ENCODE measurements around the gene CCDC142. TPM values are rescaled to one million over a fixed set of nuclear protein-coding genes. Genes with fewer than 3 reads are reported as not detected.

The CCDC142 gene, protein sequence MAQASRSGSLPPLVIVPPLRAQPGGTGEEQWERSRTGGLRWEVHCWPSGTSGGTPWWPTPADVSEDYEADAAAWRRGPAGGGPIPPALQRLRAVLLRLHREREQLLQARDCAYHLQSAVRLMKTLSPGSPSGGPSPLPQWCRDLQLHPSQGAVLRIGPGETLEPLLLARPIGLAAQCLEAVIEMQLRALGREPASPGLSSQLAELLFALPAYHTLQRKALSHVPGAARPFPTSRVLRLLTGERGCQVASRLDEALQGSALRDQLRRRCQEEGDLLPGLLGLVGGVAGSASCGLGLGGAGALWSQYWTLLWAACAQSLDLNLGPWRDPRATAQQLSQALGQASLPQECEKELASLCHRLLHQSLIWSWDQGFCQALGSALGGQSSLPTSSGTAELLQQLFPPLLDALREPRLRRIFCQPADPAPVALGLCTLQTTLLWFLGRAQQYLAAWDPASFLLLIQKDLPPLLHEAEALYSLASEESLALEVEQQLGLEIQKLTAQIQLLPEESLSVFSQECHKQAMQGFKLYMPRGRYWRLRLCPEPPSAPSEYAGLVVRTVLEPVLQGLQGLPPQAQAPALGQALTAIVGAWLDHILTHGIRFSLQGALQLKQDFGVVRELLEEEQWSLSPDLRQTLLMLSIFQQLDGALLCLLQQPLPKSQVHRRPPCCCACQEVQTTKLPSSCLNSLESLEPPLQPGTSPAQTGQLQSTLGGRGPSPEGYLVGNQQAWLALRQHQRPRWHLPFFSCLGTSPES
- total RNA-seq: 8.0 TPM
- long read RNA-seq, partial matches to known transcripts: 2 of 10 reads
- long read RNA-seq, other reads (novel, unspliced or antisense): 5 of 10 reads

DNA sequence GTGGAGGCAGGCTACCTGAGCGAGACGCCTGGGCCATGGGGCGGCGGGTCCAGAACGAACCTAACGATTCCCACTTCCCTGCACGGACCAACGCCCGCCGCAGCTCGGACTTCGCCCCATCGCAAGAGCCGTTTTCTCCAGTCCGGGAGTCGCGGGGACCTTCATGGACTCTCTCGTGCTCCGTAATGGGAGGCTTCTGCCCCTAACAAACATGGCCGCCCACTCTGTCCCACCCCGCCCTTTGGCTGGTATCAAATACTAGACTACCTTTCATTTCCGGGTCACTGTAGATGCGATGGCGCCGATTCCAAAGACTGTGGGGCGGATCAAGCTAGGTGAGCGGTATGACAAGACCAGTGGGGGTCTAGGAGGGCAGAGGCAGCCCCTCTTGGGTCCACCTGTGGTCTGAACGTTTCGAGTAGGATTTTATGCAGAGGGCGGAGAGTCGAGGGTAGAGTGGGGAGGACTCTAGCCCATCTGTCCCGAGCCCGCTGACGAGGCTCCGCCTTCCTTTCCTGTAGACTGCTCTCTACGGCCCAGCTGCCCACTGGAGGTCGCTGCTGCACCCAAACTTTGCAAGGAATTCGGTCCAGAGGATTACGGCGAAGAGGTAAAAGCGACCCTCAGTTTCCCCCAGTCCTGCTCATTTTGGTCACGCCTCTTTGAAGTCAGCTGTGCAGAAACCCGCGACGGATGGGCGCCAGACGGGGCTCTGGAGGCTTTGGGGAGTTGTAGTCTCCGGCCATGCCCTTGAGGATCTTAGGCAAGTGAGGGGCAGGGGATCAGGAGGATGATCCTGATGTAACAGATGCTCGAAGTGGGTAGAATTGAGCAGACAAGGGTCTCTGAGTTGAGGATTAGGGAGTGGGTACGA is at the start of gene CCDC142, which contains the start of gene TTC31:
Gene CCDC142, minus strand, starts transcription at position 198 of the 874 bp plus-strand sequence. Its CDS starts 161 bp downstream, at position 37.
Gene TTC31, plus strand, starts transcription at position 281 of the 874 bp plus-strand sequence. Its CDS starts 15 bp downstream, at position 296.
- DNase-seq (ENCODE audit: low spot score): peak; percentile 97
- intact Hi-C loops (cut with DNase I): loop anchor here (1.0 kb wide), 3 partner anchors 29 to 104 kb away; partner anchors contain the start of genes AUP1 and HTRA2

- DNase-seq (ENCODE audit: low spot score): no peak
Measured at GRCh38 chr2:74532222-74532621, 49.4 kb upstream of the CCDC142 start.

DNA sequence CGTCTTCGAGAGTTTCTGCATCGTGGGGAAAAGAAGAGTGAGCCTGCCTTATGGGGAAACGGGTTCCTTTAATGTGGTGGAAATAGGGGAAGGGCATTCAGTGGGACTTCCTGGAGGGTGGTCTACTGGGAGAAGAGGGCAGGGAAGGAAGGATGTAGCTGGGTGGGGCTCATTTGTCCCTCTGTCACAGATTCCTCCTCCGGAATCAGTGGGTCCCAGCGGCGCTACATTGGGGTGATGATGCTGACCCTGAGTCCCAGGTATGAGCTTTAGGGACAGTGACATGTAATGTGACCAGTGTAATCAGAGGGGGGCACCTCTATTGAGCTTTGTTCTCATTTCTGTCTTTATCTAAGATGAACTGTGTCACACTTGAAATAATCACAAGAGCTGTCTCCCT is 48.9 kb upstream of the CCDC142 start:
- intact Hi-C loops (cut with DNase I): loop anchor here (2.0 to 10.0 kb wide), 2 partner anchors 17 to 707 kb away; partner anchors contain the start of gene STAMBP
- peak; percentile 65 for DNase-seq (ENCODE audit: low spot score)

More at GRCh38 chr2:74532222-74532621, 49.4 kb upstream of the CCDC142 start:
- intact Hi-C loops (cut with DNase I): loop anchor here (10.0 kb wide), 1 partner anchor 707 kb away; the partner anchor contains the start of gene STAMBP

- DNase-seq (ENCODE audit: low spot score): peak; percentile 75
- intact Hi-C loops (cut with DNase I): loop anchor here (2.0 to 10.0 kb wide), 2 partner anchors 18 to 706 kb away; partner anchors contain the start of gene STAMBP
Measured at GRCh38 chr2:74530239-74531187, 47.7 kb upstream of the CCDC142 start.

DNA sequence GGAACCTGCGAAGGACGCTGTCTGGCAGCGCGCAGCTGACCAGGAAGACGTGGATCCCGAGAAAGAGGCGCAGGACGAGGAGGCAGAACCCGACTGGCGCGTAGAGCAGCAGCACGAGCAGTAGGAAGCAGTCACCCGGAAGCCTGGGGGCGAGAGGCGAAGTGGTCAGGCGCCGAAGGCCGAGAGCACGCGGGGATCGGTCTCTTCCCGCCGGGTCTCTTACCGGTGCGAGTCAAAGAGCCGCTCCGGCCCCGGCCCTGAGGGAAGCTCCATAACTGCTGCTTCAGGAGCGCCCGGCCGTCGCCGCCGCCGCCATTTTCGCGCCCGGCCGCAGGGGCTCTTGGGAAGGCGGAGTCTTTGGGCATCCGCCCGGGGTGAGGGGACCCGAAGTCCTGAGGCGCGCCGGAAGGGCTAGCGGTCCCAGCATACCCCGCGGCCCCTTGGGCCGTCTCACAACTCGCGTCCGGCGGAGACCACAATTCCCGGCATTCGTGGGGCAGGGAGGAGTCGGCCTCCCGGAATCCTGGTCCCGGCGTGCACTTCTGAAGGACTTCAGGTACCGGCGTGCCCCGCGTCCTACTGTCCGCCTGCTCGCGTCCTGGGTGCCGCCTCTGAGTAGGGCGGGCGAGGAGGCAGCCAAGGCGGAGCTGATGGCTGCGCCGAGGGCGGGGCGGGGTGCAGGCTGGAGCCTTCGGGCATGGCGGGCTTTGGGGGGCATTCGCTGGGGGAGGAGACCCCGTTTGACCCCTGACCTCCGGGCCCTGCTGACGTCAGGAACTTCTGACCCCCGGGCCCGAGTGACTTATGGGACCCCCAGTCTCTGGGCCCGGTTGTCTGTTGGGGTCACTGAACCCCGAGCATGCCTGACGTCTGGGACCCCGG is 46.8 kb upstream of the CCDC142 start, which contains the start of the genes AUP1 and HTRA2:
Gene AUP1, minus strand, starts transcription at position 350 of the 882 bp plus-strand sequence. Its CDS starts 77 bp downstream, at position 273.
Gene HTRA2, plus strand, starts transcription at position 577 of the 882 bp plus-strand sequence. Its CDS starts 74 bp downstream, at position 651.
- intact Hi-C loops (cut with DNase I): loop anchor here (1.0 to 10.0 kb wide), 8 partner anchors 19 to 705 kb away; partner anchors contain the start of genes CCDC142, DOK1, INO80B and PCGF1
- peak; percentile 99 for DNase-seq (ENCODE audit: low spot score)

GRCh38 chr2:74528600-74529356 is 46.0 kb upstream of the CCDC142 start:
- intact Hi-C loops (cut with DNase I): loop anchor here (1.0 to 10.0 kb wide), 6 partner anchors 21 to 126 kb away; partner anchors contain the start of genes CCDC142, DOK1, INO80B and PCGF1
- peak; percentile 41 for DNase-seq (ENCODE audit: low spot score)

- DNase-seq (ENCODE audit: low spot score): peak; percentile 54
- intact Hi-C loops (cut with DNase I): loop anchor here (5.0 to 10.0 kb wide), 2 partner anchors 60 to 127 kb away; partner anchors contain the start of gene SEMA4F
Measured at GRCh38 chr2:74527741-74528140, 44.9 kb upstream of the CCDC142 start.

DNA sequence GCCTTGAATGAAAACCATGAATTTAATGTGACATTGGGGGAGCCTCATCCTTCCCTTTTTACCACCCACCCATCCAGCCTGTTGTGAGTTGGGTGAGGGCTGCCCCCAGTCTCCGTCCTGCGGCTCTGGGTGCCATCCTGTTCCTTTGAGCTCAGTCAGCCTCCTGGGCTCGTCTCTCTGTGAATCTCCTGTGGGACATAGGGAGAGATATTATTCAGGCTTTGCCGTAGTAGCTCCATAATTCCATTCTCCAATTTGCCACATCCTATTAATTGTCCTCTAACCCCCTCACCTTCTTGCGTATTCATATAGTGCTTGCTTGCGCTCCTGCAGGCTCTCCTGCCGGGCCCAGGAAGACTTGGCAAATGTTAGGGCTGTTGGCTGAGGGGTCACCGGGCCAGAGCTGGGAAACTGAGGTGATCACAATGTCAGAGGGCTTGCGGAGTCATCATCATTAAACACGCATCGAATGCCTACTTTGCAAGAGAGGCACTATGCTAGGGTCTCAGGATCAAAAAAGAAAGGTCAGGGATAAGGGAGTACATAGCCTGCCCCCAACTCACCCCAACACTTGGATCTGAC is 43.9 kb upstream of the CCDC142 start:
- DNase-seq (ENCODE audit: low spot score): peak; percentile 50
- intact Hi-C loops (cut with DNase I): loop anchor here (5.0 to 10.0 kb wide), 2 partner anchors 61 to 128 kb away; partner anchors contain the start of gene SEMA4F

GRCh38 chr2:74525717-74526648 is 43.2 kb upstream of the CCDC142 start, which contains the start of gene DQX1:
DQX1 (minus strand) TSS chr2:74526231; CDS start chr2:74525729, 502 bp downstream.
- DNase-seq (ENCODE audit: low spot score): peak; percentile 46
- intact Hi-C loops (cut with DNase I): loop anchor here (5.0 to 10.0 kb wide), 2 partner anchors 61 to 129 kb away; partner anchors contain the start of gene SEMA4F

DNA sequence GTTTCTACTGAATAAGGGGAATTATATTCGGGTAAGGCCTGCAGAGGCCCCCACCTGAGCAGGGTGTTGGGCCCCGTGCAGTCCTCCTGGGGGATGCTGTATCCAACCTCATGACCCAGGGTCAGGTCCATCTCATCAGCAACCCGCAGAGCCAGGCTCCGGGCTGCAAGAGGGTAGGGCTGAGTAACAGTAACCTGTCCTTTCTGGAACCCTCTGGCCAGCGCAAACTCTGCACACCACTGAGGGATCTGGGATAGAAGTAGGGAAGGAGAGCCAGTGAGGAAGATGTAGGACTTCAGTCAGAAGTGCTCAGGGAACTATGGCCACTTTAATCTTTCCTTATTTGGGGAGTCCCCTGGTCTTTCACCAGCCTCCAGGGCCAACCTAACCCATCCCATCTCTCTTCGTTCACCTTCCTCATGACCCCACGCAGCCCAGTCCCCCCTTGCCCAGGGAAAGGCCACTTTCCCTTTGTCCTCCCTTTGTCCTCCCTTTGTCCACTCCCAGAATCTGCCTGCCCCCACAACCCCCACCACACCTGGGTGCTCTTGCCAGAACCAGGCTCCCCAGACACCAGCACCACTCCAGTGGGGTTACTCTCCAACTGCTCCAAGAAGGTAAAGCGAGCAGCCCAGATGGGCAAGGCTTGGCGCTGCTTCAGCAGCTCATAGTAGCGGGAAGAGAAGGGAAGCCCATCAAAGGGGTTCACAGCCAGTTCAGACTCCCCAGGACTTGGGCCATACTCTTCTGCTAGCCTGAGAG is 42.3 kb upstream of the CCDC142 start:
- DNase-seq (ENCODE audit: low spot score): peak; percentile 61
- intact Hi-C loops (cut with DNase I): loop anchor here (5.0 to 10.0 kb wide), 2 partner anchors 62 to 130 kb away; partner anchors contain the start of gene SEMA4F

GRCh38 chr2:74524005-74524404 is 41.2 kb upstream of the CCDC142 start:
- peak; percentile 36 for DNase-seq (ENCODE audit: low spot score)
- intact Hi-C loops (cut with DNase I): loop anchor here (10.0 kb wide), 1 partner anchor 131 kb away; the partner anchor contains the start of gene SEMA4F

DNA sequence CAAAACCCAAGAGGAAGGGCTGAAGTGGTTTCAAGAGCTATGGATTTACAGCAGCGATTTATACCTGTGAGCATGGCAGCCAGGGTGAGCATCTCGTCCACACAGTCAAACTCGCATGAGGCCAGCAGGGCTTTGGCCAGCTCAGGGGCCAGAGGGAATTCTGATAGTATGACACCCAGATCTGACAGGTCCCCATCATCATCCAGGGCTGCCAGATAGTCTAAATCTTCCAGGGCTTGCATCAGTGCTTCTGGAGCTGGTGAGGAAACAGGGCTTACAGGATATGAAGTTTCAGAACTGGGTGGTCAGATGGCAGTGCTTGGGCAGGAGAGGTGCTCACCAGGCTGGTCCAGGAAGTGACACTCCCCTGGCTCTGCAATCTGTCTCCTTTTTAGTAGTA is 39.7 kb upstream of the CCDC142 start:
- DNase-seq (ENCODE audit: low spot score): peak; percentile 49
- intact Hi-C loops (cut with DNase I): loop anchor here (10.0 kb wide), 1 partner anchor 132 kb away; the partner anchor contains the start of gene SEMA4F

DNA sequence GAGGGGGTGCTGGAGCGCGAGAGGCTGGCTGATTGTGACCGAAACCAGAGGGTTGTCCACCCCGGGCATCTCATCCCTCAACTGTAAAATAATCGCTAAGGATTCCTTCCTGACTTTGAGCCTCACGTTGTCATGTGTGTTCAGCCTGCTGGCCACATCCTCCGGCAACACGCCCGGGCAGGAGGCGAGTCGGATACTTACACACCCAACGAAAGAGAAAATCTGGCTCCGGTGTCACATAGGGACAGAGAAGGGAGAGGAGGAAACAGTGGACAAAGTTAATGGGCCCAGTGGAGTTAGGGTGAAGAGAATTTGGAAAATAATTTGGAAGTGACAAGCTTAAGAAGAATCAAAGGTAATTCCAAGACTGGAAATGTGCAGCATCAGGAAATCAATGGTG is 33.9 kb upstream of the CCDC142 start:
- intact Hi-C loops (cut with DNase I): no loop called here
- DNase-seq (ENCODE audit: low spot score): no peak
